Stimulated activated CD4-positive, alpha-beta T cell treated with anti-CD3 and anti-CD28 coated beads, Interleukin-1b, Interleukin-23, amount 100 ng/mL, for 48 hours (primary cell): ENCODE data around the gene SAMD10.
"Not testable (repeated sequence)": the region's sequence is repeated elsewhere in the genome, so short reads cannot be mapped to it uniquely, and the experiment has no call there.

Experiments
- DNase-seq: peaks from one replicate; pipeline ENCODE4 v3.0.0-alpha.2; 2020

SAMD10 gene

DNA sequence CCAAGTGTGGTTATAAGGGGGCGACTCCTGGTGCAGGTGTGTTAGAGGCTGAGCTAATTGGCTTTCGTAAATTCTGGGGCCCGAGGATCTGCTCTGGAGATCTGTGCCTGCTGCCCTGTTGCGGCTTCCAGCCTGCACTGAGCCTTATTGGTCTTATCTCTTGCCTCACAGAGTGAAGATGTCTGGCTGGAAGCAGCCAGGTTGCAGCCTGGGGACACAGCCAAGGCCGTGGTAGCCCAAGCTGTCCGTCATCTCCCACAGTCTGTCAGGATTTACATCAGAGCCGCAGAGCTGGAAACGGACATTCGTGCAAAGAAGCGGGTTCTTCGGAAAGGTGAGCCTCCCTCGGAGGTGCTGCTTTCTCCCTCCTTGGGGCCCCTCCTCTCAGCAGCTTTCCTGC, 21.5 kb upstream of the SAMD10 start:
- DNase-seq, result no peak

DNA sequence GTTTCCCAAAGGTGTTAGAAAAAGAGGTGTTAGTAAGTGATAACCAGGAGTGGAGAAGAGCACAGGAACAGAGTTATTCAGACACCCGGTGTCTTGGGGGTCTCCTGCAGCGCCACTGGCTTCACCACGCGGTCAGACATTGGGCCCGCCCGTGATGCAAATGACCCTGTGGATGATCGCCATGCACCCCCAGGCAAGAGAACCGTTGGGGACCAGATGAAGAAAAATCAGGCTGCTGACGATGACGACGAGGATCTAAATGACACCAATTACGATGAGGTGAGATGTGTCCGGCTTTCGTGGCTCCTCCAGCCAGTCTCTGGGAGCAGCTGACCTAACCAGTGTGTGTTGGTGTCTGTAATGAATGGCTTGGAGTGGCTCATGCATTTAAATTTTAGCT, 3.5 kb upstream of the SAMD10 start:
- DNase-seq, result no peak

DNA sequence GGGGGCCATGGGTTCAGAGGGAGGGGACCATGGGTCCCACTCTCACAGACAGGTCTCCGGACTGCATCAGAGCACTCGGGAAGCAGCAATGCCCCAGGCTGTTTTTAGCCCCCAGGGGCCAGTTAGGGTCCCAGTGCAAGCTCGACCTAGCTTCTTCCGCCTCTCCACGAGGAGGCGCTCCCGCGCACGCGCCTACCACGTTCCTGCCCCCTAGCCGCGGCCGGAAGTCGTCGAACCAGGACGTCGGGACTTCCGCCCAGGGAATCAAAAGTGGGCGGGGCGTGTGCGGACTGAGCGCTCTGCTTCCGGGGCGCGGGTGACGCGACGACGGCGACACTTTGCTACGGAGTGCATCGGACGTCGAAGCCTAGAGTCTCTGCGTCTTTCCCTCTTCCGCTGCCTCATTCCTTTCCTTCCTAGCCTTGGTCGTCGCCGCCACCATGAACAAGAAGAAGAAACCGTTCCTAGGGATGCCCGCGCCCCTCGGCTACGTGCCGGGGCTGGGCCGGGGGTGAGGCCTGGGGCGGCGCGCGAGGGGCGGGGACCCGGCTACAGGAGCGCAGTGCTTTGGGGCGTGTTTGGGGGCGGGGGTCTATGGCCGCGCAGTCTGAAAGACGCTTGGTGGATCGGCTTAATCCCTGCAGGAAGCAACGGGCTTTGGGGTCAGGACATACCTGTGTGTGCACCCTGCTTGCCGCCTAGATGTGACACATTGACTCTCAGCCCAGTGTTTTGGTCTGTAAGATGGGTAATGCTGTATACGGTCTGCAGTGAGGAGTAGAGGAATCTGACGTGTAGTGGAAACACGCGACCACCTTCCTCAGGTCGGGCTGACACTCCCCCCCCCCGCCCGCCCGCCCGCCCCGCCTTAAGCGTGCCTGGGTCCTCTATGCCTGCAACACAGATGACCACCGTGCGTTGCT, 1.6 kb upstream of the SAMD10 start, which contains the start of gene PRPF6:
TSS of gene PRPF6 (plus strand) at position 327 of the 923 bp plus-strand sequence. CDS start at position 441, 114 bp downstream.
- DNase-seq, result peak; percentile 96

DNA sequence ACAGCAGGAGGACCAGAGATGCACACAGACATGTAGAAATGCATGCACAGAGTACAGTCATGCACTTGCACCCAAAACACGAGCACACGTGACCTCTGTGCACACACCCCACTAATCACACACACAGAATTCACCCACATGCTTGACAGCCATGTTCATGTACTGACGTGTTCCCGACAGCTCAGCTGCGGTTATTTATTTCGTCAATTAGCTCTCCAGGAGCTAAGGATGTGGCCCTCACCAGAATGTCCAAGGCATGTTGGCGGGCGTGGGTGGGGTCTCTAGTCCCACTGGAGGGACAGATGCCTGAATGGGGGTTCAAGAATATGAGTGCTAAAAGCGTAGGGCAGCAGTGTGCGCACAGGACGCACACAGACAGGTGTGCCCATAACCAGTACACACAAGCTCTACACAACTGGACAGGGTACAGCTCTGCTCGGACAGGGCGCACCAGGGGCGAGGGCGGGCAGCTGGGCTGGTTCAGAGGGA, 919 bp upstream of the SAMD10 start:
- DNase-seq, result peak; percentile 62

DNA sequence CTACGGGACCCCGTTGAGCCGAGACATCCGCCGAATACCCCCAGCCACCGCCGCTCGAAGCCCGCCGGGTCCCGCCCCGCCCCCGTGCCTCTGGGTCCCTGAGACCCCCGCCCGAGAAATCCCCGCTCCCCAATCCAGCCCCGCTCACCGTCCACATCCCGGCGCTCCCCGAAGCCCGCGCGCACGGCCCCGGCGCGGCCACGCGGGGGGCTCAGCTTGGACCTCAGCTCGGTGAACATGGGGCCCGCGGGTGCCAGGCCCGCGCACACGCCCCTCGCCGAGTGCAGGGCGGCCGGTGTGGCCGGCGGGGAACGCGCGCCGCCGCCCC, 249 bp downstream of the SAMD10 start:
- DNase-seq, result no peak

DNA sequence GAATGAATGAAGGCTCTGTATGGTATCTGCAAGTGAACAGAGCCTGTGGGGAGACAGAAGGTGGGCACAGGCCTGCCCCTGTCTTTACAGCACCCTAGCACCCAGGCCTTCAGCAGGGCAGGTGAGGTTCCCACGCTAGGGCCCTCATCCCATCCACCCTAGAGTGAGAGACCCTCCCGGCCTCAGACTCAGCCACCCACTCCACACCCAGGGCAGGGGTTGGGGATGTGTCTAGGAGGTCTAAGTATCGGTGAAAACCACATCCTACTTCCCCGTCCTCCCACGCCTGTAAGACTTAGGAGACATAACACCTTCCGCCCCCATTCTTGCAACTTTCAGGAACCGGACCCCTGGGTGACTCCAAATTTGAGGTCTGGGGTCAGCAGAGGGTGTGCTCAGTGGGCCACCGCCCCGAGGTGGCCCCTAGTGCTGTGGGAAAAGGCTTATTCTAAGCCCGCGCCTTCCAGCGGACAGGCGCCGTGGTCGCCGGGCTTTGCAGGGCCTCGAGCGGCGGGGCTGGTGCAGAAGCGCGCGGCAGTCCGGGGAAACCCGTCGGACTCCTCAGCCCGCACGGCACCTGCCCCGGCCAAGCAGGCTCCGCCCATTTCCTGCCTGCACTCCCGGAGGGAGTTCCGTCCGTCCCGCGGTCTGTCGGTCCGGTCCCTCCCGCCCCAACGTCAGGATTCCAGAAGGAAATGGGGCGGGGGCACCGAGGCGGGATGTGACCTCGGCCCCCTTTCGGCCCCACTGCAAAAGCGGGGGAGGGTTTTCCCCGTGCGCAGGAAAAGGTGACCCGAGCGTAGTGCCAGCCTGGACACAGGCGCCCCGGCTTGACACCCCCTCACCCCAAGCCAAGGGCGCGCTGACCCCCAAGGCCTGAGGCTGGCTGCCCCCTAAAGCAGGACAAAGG, 868 bp downstream of the SAMD10 start:
- peak; percentile 59 for DNase-seq

DNA sequence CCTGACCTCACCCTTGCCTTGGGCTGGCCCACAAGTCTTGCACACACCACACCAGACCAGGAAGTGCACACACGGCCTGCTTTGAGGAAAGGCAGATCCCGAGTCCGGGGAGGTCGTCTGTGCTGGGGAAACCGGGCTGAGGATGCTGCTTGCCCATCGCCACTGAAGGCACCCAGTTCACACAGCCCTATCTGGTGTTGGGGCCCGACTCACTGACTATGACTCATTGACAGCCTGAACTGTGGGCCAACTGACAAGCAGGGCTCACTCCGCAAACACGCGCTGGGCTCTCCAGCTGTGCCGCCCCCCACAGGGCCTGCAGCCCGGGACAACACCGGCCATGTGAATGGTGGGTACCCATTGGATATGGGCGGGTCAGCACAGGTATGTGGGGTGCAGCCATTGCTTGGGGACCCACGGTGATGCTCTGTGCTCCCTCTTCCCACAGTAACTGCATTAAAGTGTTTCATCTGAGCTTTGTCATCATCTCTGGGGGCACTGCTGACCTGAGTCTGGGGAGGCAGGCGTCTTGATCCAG, 1.6 kb downstream of the SAMD10 start:
- peak; percentile 60 for DNase-seq

DNA sequence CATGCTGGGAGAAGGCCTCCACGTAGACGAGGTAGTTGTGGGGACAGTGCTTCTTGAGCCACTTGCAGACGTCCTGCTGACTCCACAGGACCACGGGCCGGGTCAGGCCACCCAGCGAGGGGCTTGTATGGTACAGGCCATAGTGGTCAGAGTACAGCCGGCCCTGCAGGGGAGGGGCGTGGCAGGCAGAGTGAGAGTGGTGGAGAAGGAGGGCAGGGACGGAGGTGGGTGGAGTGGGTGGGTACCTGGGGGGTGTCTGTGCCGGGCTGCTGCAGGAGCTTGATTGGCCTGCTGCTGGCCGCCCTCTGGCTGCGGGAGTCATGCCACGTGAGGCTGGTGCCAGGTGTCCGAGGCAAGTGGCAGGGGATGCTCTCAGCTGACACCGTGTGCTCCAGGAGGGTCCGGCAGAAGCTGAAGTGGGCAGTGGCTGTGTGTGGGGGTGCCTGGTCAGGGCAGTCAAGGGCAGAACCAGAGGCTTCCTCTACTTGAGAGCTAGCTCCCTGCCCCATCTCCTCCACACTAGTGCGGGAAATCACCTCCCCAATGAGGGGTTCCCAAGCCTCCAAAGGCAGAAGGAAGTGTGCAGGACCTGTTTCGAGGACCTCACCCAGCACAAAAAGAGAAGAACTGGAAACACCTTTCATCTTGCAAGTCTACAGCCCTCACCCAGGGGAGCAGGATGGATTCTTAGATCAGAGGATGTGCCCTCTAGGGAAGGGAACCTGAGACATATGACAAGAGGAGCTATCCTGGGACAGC, 2.3 kb downstream of the SAMD10 start:
- DNase-seq, result no peak

DNA sequence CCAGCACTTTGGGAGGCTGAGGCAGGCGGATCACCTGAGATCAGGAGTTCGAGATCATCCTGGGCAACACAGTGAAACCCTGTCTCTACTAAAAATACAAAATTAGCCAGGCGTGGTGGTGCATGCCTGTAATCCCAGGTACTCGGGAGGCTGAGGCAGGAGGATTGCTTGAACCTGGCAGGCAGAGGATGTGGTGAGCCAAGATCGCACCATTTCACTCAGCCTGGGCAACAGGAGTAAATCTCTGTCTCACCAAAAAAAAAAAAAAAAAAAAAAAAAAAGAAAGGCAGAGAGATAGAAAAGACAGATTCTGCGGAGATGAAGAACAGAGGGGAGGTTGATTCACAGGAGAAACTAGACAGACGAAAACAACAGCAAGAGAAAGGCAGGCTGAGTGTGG, 2.9 kb downstream of the SAMD10 start:
- DNase-seq, result not testable (repeated sequence)

DNA sequence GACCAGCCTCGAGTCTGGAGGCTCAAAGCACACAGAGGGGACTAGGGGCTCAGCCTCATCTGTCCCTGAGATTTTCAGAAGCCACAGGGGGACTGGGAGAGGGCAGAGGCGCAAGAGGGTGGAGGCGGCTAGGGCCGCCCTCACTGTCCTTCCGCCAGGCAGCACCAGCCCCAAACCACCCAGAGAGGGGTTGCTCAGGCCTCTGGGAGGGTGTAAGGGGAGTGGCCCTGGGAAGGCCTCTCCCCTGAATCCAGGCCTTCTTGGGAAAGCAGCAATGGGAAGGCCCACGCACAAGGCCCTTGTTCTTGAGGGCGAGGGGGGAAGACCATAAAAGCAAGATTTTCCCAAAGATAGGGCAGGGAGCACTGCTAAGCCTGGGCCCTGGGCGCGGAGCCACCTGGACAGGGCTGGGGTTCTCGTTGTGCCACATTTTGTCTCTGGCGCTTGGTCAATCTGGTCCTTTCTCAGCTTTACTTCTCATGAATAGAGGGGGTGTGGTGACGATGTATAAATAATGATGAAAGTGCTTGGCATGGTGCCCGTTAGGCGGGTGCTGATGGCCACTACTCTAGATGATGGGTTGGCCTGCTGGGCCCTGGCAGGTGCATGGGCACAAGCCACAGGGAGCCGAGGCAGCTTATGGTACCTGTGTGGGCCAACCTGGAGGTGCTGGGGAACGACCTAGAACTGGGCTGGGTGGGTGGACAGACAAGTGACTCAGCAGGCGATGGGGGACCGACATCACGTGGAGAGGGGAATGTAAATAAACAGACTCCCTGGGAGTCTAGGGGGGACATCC, 4.8 kb downstream of the SAMD10 start:
- no peak for DNase-seq

DNA sequence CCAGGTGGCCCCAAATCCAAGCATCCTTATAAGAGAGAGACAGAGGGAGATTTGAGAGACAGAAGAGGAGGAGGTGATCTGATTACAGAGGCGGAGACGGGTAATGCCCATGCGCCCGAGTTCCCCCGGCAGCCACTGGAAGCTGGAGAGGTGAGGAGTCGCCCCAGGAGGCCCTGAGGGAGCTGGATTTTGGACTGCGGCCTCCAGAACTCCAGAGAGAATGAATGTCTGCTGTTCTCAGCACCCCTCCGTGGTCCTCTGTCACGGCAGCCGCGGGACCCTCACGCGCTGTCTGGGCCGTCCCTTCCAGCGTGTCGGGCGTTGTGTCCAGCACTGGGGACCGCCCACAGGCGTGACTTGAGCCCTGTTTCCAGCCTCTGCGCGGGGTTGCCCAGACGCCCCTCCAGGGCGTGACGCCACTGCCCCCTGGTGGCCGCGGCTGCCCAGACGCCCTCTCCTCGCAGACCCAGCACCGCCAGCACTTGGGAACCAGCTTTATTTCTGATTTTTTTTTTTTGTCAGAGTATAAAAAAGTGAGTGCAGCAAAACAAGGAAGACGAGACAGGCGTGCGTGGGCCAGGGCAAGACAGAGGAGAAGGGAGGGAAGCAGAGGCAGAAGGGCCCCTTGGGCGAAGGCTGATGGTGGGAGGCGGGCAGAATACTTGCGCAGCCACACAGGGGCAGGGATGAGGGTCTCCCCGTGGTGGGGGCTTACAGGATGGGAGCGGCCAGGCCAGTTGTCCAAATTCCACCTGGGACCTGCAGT, 5.6 kb downstream of the SAMD10 start:
- DNase-seq, result peak; percentile 70

DNA sequence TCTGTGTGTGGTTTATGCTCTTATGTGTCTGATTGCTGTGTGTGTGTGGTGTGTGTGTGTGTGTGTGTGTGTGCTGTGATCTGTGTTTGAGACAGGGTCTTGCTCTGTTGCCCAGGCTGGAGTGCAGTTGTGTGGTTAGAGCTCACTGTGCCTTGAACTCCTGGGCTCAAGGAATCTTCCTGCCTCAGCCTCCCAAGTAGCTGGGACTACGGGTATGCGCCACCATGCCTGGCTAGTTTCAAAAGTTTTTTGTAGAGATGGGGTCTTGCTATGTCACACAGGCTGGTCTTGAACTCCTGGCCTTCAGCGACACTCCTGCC, 6.3 kb downstream of the SAMD10 start:
- DNase-seq, result no peak

DNA sequence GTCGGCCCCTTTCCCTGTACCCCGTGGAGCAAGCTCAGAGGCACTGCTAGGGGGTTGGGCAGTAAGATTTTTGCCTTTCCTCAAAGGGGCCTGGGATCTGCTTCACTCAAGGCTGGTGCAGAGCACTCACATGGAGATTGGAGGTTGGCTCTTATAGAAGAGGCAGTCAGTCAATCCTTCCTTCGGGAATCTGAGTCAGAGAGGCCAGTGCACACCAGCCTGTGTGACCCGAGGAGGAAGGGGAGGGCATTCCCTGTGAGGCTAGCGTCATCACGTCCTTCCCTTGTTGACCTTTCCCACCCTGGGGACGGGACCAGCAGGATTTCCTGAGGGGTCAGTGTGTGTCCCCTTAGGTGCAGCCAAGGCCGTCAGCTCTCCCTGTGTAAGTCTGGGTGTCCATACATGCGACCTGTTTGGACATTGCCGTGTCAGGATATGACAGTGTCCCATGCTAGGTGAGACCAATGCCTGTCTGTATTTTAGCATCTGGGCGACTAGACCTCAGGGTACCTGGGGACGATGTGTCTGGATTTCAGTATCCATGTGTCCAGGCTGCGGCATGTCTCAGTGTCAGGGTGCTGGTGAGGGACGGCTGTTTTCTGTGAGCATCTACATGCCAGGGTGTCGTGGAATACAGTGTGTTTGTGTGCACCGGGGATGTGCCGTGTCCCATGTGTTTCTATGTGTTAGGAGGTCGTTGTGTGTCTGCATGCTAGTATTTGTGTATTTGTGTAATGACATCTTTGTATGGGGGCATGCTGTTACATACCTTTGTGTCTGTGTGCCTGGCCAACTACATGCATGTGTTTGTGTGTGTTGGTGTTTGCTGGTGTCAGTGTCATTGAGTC, 6.9 kb downstream of the SAMD10 start:
- DNase-seq, result no peak

DNA sequence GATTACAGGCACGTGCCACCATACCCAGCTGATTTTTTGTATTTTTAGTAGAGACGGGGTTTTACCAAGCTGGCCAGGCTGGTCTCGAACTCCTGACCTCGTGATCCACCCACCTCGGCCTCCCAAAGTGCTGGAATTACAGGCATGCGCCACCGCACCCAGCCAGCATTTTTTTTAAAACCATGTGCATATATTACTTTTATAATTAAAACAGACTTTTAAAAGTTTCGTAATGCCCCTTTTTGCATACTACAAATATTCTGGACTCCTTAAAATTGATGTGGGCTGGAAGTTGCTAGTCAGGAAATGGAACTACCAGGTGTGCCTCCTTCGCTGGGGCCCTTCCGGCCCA, 7.5 kb downstream of the SAMD10 start:
- DNase-seq, result not testable (repeated sequence)

DNA sequence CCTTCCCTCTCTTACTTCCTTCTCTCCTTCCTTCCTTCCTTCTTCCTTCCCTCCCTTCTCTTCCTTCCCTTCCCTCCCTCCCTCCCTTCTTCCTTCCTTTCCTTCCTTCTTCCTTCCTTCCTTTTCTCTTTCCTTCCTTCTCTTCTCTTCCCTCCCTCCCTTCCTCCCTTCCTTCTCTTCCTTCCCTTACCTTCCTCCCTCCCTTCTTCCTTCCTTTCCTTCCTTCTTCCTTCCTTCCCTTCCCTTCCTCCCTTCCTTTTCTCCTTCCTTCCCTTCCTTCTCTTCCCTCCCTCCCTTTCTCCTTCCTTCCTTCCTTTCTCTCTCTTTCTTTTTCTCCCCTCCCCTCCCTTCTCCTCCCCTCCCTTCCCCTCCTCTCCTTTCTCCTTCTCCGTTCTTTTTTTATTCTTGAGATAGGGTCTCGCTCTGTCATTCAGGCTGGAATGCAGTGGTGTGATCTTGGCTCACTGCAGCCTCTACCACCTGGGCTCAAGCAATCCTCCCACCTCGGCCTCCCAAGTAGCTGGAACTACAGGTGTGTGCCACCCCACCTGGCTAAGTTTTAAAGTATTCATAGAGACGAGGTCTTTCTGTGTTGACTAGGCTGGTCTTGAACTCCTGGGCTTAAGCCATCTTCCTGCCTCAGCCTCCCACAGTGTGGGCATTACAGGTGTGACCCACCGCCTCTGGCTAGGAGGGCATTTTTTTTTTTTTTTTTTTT, 8.6 kb downstream of the SAMD10 start:
- DNase-seq, result no peak

DNA sequence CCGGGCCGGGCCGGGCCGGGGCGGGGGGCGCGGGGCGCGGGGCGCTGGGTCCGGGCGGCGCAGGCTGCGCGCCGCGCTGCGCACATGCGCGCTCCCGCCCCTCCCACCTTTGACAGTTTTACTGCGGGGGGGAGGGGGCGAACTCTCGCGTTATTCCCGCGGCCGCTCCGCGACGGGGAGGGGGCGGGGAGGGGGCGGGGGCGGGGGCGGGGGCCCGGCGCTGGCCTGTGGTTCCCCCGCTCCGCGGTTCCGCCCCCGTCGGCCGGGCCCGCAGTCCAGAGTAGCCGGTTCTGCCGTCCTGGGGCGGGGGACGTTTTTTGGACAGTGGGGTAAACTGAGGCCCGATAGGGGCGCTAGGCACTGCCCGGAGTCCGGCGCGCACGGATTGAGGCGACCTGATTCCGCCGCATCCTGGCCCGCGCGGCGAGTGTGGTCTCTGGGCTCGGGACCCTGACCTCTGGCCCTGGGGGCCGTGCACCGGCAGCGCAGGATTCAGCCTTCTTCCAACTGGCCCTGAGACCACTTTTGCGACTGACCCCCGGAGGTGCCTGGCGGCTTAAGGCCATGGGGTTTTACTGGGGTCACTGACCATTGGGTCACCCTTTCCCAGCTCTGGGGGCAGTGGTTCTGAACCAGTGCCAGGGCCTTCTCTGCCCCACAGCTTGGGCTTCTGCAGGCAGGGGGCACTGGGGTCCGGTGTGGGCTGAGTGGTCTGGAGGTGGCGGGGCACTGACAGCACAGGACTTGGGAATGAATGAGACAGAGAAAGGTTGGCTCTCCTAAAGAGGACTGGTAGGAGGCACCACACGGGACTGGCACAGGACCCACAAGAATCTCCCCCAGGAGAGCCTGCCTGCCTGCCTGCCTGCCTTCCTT, 9.4 kb downstream of the SAMD10 start, which contains the start of gene ZNF512B:
TSS of gene ZNF512B (minus strand) at position 93 of the 876 bp plus-strand sequence. CDS start 1,980 bp downstream, outside the sequence.
- DNase-seq, result peak; percentile 49

DNA sequence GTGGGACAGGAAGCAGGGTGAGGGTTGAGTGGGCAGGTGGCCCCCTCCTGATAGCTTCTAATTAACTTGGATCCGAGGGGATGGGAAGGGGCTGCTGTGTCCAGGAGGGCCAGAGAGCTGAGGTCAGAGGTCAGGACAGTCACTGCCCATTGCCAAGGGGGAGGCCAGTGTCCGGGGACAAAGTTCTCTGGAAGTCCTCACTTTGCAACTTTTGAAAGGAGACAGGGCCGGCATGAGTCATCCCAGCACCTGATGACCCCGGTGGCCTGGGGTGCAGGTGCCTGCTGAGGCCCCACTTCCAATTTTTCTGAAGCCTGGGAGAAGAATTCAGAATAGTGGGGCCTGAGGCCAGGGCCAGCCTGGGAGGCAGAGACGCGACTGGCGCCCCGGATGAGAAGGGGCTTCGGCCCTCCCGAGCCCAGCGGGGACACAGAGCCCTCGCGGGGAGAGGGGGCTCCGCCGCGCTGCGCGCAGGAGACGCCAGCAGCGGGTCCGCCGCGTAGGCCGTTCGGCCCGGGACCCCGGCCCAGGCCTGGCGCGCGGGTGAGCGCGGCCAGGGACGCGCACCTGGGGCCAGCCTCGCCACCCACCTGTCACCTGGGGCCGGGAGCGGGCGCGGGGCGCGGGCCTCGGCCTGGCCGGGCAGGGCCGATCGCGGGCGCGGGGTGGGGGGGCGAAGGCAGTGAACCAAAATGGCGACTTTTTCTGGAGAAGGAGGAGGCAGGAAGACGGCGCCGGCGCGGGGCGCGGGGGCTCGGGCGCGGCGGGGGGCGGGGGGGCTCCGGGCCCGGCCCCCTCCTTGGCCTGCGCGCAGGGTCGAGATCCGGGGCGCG, 10.3 kb downstream of the SAMD10 start:
- DNase-seq, result no peak
